Measurements from ENCODE around the gene PAQR5.

- TF ChIP-seq, protein P1, sequence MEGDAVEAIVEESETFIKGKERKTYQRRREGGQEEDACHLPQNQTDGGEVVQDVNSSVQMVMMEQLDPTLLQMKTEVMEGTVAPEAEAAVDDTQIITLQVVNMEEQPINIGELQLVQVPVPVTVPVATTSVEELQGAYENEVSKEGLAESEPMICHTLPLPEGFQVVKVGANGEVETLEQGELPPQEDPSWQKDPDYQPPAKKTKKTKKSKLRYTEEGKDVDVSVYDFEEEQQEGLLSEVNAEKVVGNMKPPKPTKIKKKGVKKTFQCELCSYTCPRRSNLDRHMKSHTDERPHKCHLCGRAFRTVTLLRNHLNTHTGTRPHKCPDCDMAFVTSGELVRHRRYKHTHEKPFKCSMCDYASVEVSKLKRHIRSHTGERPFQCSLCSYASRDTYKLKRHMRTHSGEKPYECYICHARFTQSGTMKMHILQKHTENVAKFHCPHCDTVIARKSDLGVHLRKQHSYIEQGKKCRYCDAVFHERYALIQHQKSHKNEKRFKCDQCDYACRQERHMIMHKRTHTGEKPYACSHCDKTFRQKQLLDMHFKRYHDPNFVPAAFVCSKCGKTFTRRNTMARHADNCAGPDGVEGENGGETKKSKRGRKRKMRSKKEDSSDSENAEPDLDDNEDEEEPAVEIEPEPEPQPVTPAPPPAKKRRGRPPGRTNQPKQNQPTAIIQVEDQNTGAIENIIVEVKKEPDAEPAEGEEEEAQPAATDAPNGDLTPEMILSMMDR (IDR thresholded peaks at IDR 0.05): no peak
- TF ChIP-seq POLR2A (IDR thresholded peaks at IDR 0.05): no peak
Observed at GRCh38 chr15:69316291-69316690, 17.6 kb downstream of the PAQR5 start.
